T-helper 17 cell (primary cell): ENCODE data around the gene ARL15. TPM values are rescaled to one million over a fixed set of nuclear protein-coding genes. Genes with fewer than 3 reads are reported as not detected.

Source experiments
- ATAC-seq: fragments of 150-1000 bp; cut with Tn5 transposase; 2 replicates; pipeline ENCODE4 v1.10.0; 2021; ENCODE audit warnings: mild to moderate bottlenecking, moderate library complexity
- DNase-seq, 3 donors: peaks; one replicate each; pipeline versions ENCODE4 v3.0.0 to v3.0.0-alpha.2; 2020 to 2021
- H3K9me3 ChIP-seq: one replicate; pipeline ENCODE4 v1.7.0; 2013; ENCODE audit warnings: low read length, mild to moderate bottlenecking; ENCODE audit not compliant: control insufficient read depth, poor library complexity, severe bottlenecking
- H3K27ac Mint-ChIP-seq: one replicate; pipeline ENCODE4 v1.8.0; 2022; ENCODE audit warnings: mild to moderate bottlenecking, moderate library complexity, mixed read lengths
- H3K27me3 Mint-ChIP-seq: one replicate; pipeline ENCODE4 v1.8.0; 2022; ENCODE audit warnings: mixed read lengths
- H3K36me3 Mint-ChIP-seq: one replicate; pipeline ENCODE4 v1.8.0; 2022; ENCODE audit warnings: low read depth, mixed read lengths
- H3K4me1 Mint-ChIP-seq: one replicate; pipeline ENCODE4 v1.8.0; 2022; ENCODE audit warnings: mild to moderate bottlenecking, mixed read lengths
- H3K4me3 Mint-ChIP-seq: one replicate; pipeline ENCODE4 v1.8.0; 2022; ENCODE audit warnings: mild to moderate bottlenecking, moderate library complexity, mixed read lengths
- total RNA-seq, 4 donors: library from RNA in 2 of 4; stranded (reverse) in 2 of 4; gene quantifications; one replicate each; pipeline ENCODE4 v1.2.3 and lab custom pipeline; 2022 to 2026

Gene ARL15
- total RNA-seq, 2 donors from 2014 or later: 17.7 to 24.6 TPM

- peaks cover 29% of the 10 kb centered on the region for H3K4me1 Mint-ChIP-seq
- DNase-seq: no peak
- no peak for ATAC-seq
- H3K27ac Mint-ChIP-seq: peak overlapping the region; percentile 96
- H3K27me3 Mint-ChIP-seq: peaks cover under 1% of the 10 kb centered on the region
- no peaks in the 10 kb centered on the region for H3K9me3 ChIP-seq
- H3K4me3 Mint-ChIP-seq: peak overlapping the region; percentile 96
- peaks cover 2% of the 10 kb centered on the region for H3K36me3 Mint-ChIP-seq
Observed at GRCh38 chr5:54309276-54309675, 1.1 kb downstream of the ARL15 start.

GRCh38 chr5:54307583-54307982 lies 2.8 kb downstream of the ARL15 start:
- Mint-ChIP-seq H3K27ac (peak overlapping the region; percentile 70), H3K4me3 (no peak overlapping the region), H3K27me3 (no peaks in the 10 kb centered on the region), H3K4me1 (peaks cover 35% of the 10 kb centered on the region), H3K36me3 (peaks cover 2% of the 10 kb centered on the region)
- DNase-seq: no peak
- H3K9me3 ChIP-seq: no peaks in the 10 kb centered on the region
- no peak for ATAC-seq

GRCh38 chr5:54306893-54307292 lies 3.5 kb downstream of the ARL15 start:
- Mint-ChIP-seq H3K4me1 (peaks cover 35% of the 10 kb centered on the region), H3K27me3 (no peaks in the 10 kb centered on the region), H3K4me3 (no peak overlapping the region), H3K27ac (peak overlapping the region; percentile 70), H3K36me3 (peaks cover 2% of the 10 kb centered on the region)
- ATAC-seq (no peak), DNase-seq (no peak)
- H3K9me3 ChIP-seq: no peaks in the 10 kb centered on the region

GRCh38 chr5:54305737-54306136 lies 4.6 kb downstream of the ARL15 start:
- H3K9me3 ChIP-seq: no peaks in the 10 kb centered on the region
- no peak for DNase-seq
- no peak for ATAC-seq
- H3K27ac Mint-ChIP-seq: no peak overlapping the region
- H3K36me3 Mint-ChIP-seq: peaks cover 2% of the 10 kb centered on the region
- H3K4me1 Mint-ChIP-seq: peaks cover 35% of the 10 kb centered on the region
- H3K27me3 Mint-ChIP-seq: no peaks in the 10 kb centered on the region
- no peak overlapping the region for H3K4me3 Mint-ChIP-seq

GRCh38 chr5:54304040-54304439 lies 6.3 kb downstream of the ARL15 start:
- no peak overlapping the region for H3K4me3 Mint-ChIP-seq
- no peak for DNase-seq
- no peak for ATAC-seq
- no peaks in the 10 kb centered on the region for H3K27me3 Mint-ChIP-seq
- H3K36me3 Mint-ChIP-seq: peaks cover 4% of the 10 kb centered on the region
- H3K4me1 Mint-ChIP-seq: peaks cover 32% of the 10 kb centered on the region
- H3K27ac Mint-ChIP-seq: peak overlapping the region; percentile 2
- H3K9me3 ChIP-seq: no peaks in the 10 kb centered on the region

- Mint-ChIP-seq H3K4me1 (peaks cover 40% of the 10 kb centered on the region), H3K4me3 (no peak overlapping the region), H3K27me3 (no peaks in the 10 kb centered on the region), H3K27ac (no peak overlapping the region), H3K36me3 (peaks cover 6% of the 10 kb centered on the region)
- H3K9me3 ChIP-seq: no peaks in the 10 kb centered on the region
- DNase-seq (no peak), ATAC-seq (no peak)
Observed at GRCh38 chr5:54302267-54302687, 8.1 kb downstream of the ARL15 start.

GRCh38 chr5:54301849-54302248 lies 8.5 kb downstream of the ARL15 start:
- DNase-seq (no peak), ATAC-seq (no peak)
- H3K27me3 Mint-ChIP-seq: no peaks in the 10 kb centered on the region
- no peak overlapping the region for H3K4me3 Mint-ChIP-seq
- H3K4me1 Mint-ChIP-seq: peaks cover 38% of the 10 kb centered on the region
- H3K36me3 Mint-ChIP-seq: peaks cover 6% of the 10 kb centered on the region
- no peaks in the 10 kb centered on the region for H3K9me3 ChIP-seq
- no peak overlapping the region for H3K27ac Mint-ChIP-seq

- Mint-ChIP-seq H3K4me3 (no peak overlapping the region), H3K36me3 (peaks cover 6% of the 10 kb centered on the region), H3K27ac (no peak overlapping the region), H3K4me1 (peaks cover 38% of the 10 kb centered on the region), H3K27me3 (no peaks in the 10 kb centered on the region)
- no peaks in the 10 kb centered on the region for H3K9me3 ChIP-seq
- no peak for DNase-seq
- no peak for ATAC-seq
Observed at GRCh38 chr5:54301220-54301619, 9.2 kb downstream of the ARL15 start.

- Mint-ChIP-seq H3K27me3 (no peaks in the 10 kb centered on the region), H3K4me1 (peaks cover 40% of the 10 kb centered on the region)
- ATAC-seq: no peak
Observed at GRCh38 chr5:54298947-54299346, 11.4 kb downstream of the ARL15 start.

GRCh38 chr5:54296386-54296785 lies 14.0 kb downstream of the ARL15 start:
- H3K9me3 ChIP-seq: no peaks in the 10 kb centered on the region
- Mint-ChIP-seq H3K36me3 (peaks cover 6% of the 10 kb centered on the region), H3K4me3 (no peak overlapping the region), H3K27ac (no peak overlapping the region), H3K4me1 (peaks cover 40% of the 10 kb centered on the region), H3K27me3 (no peaks in the 10 kb centered on the region)
- ATAC-seq (no peak), DNase-seq (no peak)

More at GRCh38 chr5:54298947-54299346, 11.4 kb downstream of the ARL15 start:
- DNase-seq: no peak
- no peaks in the 10 kb centered on the region for H3K9me3 ChIP-seq
- H3K4me3 Mint-ChIP-seq: no peak overlapping the region
- H3K27ac Mint-ChIP-seq: peak overlapping the region; percentile 67
- H3K36me3 Mint-ChIP-seq: peaks cover 6% of the 10 kb centered on the region

GRCh38 chr5:54295651-54296276 lies 14.6 kb downstream of the ARL15 start:
- H3K9me3 ChIP-seq: no peaks in the 10 kb centered on the region
- no peak for ATAC-seq
- H3K36me3 Mint-ChIP-seq: peaks cover 6% of the 10 kb centered on the region
- H3K4me1 Mint-ChIP-seq: peaks cover 38% of the 10 kb centered on the region
- H3K27ac Mint-ChIP-seq: no peak overlapping the region
- no peak overlapping the region for H3K4me3 Mint-ChIP-seq
- DNase-seq: no peak
- H3K27me3 Mint-ChIP-seq: no peaks in the 10 kb centered on the region

GRCh38 chr5:54294097-54294667 lies 16.2 kb downstream of the ARL15 start:
- H3K27ac Mint-ChIP-seq: peak overlapping the region; percentile 51
- ATAC-seq: no peak

GRCh38 chr5:54292866-54293265 lies 17.5 kb downstream of the ARL15 start:
- Mint-ChIP-seq H3K27me3 (no peaks in the 10 kb centered on the region), H3K4me1 (peaks cover 24% of the 10 kb centered on the region), H3K4me3 (no peak overlapping the region), H3K36me3 (peaks cover 3% of the 10 kb centered on the region), H3K27ac (no peak overlapping the region)
- DNase-seq (no peak), ATAC-seq (no peak)
- no peaks in the 10 kb centered on the region for H3K9me3 ChIP-seq

More at GRCh38 chr5:54294097-54294667, 16.2 kb downstream of the ARL15 start:
- Mint-ChIP-seq H3K4me3 (no peak overlapping the region), H3K27me3 (no peaks in the 10 kb centered on the region), H3K4me1 (peaks cover 32% of the 10 kb centered on the region), H3K36me3 (peaks cover 4% of the 10 kb centered on the region)
- DNase-seq: no peak
- H3K9me3 ChIP-seq: no peaks in the 10 kb centered on the region

- Mint-ChIP-seq H3K27me3 (no peaks in the 10 kb centered on the region), H3K4me1 (peaks cover 21% of the 10 kb centered on the region), H3K36me3 (peaks cover 6% of the 10 kb centered on the region), H3K27ac (no peak overlapping the region), H3K4me3 (no peak overlapping the region)
- no peaks in the 10 kb centered on the region for H3K9me3 ChIP-seq
- no peak for ATAC-seq
- DNase-seq: no peak
Observed at GRCh38 chr5:54291498-54291897, 18.9 kb downstream of the ARL15 start.
